Right forelimb (tissue), 1 donor: Measurements from ENCODE around the gene GCH1.
"Not testable (repeated sequence)": the region's sequence is repeated elsewhere in the genome, so short reads cannot be mapped to it uniquely, and the experiment has no call there.

Experiments used
- DNase-seq: peaks from one replicate; pipeline ENCODE4 v3.0.0-alpha.2; 2018

Gene GCH1

GRCh38 chr14:54906075-54906474, 3.4 kb upstream of the GCH1 start:
- DNase-seq = no peak

DNA sequence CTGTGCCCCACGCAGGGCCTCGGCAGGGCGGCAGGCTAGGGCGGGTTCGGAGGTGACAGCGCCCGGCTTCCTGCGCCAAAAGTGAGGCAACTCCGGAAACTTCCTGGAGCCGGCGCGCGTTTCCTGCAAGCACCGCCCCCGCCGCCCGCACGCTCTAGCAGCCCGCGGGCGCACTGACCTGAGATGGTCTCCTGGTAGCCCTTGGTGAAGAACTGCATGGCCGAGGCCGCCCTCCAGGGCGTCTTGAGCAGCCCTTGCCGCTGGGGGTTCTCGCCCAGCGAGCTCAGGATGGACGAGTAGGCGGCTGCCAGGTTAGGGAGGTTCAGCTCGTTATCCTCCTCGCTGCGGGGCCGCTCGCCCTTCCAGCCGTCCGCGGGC, 494 bp downstream of the GCH1 start:
- DNase-seq = peak; percentile 65

- DNase-seq = no peak
Observed at GRCh38 chr14:54901380-54902142, 1.1 kb downstream of the GCH1 start.

- DNase-seq = no peak
Observed at GRCh38 chr14:54899573-54899972, 3.1 kb downstream of the GCH1 start.

DNA sequence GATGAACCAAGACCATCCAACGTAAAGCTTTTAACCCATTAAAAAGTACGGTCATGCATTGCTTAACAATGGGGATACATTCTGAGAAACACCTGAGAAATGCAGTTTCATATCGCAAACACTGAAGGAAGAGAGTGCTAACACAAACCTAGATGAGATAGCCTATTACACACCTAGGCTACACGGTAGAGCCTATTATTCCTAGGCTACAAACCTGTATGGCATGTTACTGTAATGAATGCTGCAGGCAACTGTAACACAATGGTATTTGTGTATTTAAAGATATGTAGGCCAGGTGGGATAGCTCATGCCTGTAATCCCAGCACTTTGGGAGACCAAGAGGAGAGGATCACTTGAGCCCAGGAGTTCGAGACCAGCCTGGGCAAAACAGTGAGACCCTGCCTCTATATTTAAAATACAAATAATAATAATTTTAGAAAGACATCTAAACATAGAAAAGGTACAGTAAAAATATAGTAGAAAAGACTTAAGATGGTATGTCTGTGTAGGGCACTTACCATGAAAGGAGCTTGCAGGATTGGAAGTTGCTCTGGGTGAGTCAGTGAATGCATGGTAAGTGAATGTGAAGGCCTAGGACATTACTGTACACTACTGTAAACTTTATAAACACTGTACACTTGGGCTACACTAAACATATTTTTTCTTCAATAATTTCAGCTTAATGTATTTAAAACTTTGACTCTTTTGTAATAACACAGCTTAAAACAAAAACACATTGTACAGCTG, 4.6 kb downstream of the GCH1 start:
- not testable (repeated sequence) for DNase-seq

GRCh38 chr14:54895683-54896082, 6.9 kb downstream of the GCH1 start:
- DNase-seq = no peak

- no peak for DNase-seq
Observed at GRCh38 chr14:54894995-54895394, 7.6 kb downstream of the GCH1 start.

GRCh38 chr14:54893151-54893760, 9.4 kb downstream of the GCH1 start:
- DNase-seq = no peak

- no peak for DNase-seq
Observed at GRCh38 chr14:54891471-54892245, 11.0 kb downstream of the GCH1 start.

DNA sequence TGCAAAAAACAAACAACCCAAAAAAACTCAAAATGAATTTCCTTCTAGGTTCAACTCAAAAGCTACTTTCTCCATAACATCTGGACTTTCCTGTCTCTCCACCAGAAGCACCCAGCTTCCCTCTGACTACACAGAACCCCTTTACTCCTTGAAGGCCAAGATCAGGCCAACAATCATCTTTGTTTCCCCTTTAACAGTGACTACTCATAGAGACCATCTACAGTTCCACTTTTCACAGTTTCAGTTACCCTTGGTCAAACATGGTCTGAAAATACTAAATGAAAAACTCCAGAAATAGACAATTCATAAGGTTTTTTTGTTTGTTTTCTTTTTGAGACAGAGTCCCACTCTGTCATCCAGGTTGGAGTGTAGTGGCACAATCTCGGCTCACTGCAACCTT, 11.8 kb downstream of the GCH1 start:
- DNase-seq = no peak

GRCh38 chr14:54889919-54890318, 12.7 kb downstream of the GCH1 start:
- no peak for DNase-seq

DNA sequence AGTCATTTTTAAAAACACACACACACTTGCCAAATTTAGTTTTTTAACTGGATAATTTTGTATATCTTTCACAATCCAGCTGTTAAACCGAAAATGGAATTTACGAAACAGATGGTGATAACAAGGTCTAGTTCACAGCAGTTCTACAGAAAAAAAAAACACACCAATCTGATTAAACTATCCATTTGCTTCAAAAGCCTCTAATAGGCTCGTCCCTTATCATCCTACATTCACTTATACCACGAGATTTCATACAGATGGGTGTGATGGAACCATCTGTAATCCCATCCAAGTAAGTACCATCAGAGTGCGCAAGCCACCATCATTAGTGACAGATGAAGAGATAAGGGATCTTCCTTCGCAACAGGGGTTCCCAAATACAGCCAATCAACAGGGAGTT, 20.1 kb downstream of the GCH1 start:
- DNase-seq = no peak

GRCh38 chr14:54881761-54882401, 20.7 kb downstream of the GCH1 start:
- no peak for DNase-seq

DNA sequence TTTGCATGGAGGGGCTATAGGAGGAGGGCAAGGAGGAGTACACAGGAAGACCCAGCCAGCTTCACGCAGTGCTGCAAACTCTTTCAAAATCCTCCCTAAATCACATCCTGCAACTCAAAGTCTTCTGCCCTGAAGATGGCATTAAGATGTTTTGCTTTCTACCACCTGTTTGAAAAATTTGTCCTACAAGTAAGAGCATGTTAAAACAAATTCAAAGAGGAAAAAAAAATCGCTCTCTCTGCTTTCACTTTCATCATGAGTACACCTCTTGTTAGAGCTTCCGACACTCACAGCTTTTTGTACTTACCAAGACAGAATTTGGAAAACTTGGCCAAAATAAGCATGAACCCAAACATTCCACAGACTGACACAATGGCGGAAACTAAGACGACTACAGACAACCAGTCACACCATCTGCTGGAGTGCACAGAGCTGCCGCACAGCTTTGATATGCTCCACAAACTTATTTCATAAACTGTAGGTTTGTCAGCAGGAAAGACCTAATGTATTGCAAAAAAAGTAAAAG, 21.3 kb downstream of the GCH1 start:
- DNase-seq = no peak

GRCh38 chr14:54877703-54878021, 25.0 kb downstream of the GCH1 start:
- no peak for DNase-seq

DNA sequence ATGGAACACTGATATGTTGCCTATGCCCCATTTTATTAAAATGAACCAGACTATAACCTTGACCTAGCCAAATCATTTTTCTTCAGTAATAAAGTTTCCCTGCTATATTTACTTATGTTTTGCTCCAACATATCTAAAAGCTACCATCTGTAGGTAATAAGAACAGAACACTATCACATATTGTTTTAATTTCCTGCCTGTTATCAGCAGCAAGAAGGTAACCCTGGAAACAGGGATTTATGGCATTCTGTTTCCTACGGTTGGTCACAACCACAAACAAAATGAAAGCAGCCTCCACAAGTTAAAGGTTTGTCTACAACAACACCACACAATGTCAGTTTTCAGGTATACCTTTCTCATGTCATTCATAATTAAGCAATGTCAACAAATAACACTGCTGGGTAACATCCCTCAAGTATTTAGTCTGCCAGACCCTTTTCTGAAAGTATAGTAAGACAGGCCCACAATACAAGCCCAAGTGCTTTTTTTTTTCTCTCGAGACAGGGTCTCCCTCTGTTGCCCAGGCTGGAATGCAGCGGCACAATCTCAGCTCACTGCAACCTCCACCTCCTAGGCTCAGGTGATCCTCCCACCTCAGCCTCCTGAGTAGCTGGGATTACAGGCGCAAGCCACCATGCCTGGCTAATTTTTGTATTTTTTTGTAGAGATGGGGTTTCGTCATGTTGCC, 25.5 kb downstream of the GCH1 start:
- DNase-seq = no peak

DNA sequence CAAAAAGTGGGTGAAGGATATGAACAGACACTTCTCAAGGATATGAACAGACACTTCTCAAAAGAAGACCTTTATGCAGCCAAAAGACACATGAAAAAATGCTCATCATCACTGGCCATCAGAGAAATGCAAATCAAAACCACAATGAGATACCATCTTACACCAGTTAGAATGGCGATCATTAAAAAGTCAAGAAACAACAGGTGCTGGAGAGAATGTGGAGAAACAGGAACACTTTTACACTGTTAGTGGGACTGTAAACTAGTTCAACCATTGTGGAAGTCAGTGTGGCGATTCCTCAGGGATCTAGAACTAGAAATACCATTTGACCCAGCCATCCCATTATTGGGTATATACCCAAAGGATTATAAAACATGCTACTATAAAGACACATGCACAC, 27.0 kb downstream of the GCH1 start:
- DNase-seq = not testable (repeated sequence)

GRCh38 chr14:54870154-54871090, 32.2 kb downstream of the GCH1 start:
- not testable (repeated sequence) for DNase-seq

GRCh38 chr14:54867011-54867410, 35.6 kb downstream of the GCH1 start:
- DNase-seq = no peak

GRCh38 chr14:54866588-54866987, 36.0 kb downstream of the GCH1 start:
- DNase-seq = no peak

DNA sequence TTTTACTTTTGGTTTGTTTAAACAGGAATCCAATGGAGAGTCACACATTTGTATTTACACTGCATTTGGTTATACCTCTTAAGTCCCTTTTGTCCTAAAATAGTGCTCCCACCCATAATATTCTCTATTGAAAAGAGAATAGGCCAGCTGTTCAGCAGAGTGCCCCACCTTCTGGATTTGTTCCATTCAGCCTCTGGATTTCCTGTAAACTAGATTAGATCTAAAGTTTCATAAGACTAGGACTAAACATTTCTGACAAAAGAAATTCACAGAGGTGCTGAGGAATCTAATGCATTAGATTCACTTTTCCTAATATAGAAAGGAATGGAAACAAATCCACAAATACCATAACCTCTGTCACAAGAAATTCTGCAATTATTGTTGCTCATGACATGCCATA, 38.1 kb downstream of the GCH1 start:
- DNase-seq = no peak
